Fibroblast of peridontal ligament (primary cell): ENCODE measurements around the gene ELL.
"Not testable (repeated sequence)": the region's sequence is repeated elsewhere in the genome, so short reads cannot be mapped to it uniquely, and the experiment has no call there.

Source experiments
- DNase-seq: peaks from one replicate; pipeline ENCODE4 v3.0.0-alpha.2; 2010; ENCODE audit errors: extremely low read depth

Gene ELL

DNA sequence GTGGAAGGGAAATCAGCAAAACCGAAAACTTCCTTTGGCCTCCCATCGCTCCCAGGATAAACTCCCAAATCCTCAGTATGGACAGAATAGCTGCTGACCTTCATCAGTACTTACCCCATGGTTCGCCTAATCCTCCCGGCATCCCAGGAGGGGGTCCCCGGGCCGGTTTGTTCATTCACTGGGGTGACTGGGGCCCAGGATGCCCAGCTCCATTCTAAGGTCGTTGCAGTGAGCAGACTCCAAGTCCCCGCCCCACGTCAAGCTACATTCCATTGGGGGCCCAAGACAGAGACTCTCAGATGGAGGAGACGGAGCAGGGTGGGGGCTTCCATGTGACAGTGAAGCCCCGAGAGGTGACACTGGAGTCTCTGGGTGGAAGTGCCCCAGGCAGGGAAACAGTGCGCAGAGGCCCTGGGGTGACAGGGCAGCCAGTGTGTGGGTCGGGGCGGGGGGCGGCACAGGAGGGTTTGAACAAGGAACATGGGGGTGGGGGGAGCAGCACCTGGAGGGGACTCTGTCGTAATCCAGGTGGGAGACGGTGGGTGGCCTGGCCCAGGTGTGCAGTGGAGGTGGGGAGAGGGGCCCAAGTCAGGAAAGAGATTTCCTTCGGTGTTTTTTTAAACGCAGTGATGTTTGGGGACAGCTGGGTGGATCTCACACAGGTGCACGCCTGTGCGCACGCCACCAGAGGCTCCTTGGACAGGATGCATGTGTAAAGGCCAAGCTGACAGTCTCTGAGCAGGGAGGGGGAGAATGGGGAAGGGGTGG, 97.6 kb downstream of the ELL start:
- no peak for DNase-seq

DNA sequence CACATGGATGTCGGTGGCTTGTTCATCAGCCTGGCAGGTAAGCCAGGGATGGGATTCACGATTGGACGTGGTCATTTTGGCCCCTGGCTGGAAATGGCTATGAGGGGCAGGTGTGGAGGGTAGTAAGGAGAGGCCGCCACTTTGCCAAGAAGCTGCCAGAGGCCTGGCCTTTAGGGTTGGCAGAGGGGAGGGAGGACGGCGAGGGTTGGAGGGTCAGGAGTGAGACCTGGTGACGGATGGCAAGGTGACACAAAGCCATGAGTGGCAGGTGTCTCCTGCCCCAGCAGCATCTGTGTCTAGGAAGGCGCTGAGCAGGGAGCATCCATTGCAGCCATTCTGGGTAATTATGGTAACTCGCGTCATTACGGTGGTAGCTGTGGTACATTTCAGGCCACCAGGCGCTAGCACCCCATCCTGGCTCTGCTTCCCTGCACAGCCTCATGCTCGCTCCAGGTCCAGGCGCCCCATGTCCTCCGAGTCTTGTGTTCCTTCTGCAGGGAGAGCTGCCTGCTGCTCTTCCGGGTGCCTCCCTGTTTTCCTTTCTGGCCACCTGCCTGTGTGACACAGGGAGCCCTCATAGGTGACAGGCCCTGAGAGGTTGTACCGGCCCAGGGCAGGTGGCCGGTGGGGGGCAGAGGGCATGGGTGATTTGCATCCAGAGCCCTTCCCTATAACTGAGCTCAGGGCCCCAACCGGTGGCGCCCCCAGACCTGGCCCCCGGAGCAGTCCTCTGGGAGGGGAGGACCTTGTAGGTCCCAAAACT, 98.4 kb downstream of the ELL start:
- DNase-seq = no peak

DNA sequence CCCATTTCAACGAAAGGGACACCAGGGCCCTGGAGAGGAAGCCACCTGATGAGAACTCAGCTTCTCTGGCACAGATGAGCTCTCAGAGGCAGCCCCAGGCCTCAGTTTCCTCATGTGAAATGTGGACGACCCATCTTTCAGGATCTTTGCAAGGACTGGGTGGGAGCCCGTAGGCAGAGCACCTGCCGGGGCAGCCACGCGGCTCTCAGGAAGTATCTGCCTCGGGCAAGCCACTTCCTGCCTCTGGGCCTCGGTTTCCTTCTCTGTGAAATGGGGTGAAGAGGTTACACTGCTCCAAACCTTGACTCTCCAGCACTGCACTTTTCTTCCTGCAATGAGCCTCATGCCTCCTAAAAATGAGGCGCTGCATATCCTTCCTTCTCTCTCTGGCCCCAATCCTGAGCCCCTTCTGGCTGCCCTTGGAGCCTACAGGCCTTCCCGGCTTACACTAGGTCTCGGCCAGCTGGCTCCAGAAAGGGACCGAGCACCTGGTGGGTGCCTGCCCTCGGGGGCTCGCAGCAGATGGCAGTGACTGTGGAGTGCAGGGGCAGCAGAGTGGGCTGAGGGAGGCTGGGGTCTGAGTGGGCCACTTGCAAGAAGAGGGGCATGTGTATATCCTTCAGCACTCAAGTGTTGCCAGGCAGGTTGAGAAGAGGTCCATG, 99.2 kb downstream of the ELL start:
- DNase-seq = no peak

DNA sequence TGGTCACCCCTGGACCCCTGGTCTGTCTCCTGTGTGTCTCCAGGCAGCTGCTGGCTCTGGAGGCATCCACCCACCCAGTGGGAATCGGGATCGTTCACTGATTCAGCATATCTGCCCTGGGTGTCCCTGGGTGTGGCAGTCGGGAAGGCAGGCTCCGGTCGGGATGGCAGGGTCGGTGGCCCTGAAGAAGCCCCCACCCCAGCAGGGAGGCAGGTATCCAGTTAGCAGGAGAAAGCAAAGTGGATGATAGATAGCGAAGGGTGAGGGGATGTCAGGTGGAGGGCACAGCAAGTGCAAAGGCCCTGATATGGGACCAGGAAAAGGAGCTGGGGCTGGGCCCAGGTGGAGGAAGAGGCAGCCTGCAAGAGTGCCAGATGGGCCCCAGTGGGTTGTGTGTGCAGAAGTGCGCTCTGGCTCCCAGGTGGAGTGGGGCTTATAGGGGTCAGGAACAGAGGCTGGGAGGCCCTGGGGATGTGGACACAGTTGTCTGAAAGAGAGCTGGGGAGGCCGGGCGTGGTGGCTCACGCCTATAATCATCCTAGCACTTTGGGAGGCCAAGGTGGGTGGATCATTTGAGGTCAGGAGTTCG, 100.4 kb downstream of the ELL start:
- no peak for DNase-seq

DNA sequence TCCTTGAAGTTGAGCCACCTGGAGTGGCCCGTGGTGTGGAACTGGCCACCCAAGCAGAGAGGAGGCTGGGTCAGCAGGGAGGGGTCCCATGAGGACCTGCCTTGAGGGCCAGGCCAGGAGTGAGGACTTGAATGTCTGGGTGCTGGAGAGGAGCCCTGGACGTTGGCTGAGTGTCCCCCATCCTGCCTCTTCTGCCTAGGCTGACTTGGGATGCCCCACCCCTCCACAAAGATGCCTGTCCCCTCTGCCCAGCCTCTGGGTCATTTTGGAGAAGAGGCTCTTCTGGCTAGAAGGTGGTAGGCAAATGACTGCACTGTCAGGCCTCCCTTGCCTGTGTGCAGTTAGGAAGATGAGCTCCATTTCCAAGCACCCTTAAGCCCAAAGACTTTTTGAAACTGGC, 100.9 kb downstream of the ELL start:
- DNase-seq = no peak

DNA sequence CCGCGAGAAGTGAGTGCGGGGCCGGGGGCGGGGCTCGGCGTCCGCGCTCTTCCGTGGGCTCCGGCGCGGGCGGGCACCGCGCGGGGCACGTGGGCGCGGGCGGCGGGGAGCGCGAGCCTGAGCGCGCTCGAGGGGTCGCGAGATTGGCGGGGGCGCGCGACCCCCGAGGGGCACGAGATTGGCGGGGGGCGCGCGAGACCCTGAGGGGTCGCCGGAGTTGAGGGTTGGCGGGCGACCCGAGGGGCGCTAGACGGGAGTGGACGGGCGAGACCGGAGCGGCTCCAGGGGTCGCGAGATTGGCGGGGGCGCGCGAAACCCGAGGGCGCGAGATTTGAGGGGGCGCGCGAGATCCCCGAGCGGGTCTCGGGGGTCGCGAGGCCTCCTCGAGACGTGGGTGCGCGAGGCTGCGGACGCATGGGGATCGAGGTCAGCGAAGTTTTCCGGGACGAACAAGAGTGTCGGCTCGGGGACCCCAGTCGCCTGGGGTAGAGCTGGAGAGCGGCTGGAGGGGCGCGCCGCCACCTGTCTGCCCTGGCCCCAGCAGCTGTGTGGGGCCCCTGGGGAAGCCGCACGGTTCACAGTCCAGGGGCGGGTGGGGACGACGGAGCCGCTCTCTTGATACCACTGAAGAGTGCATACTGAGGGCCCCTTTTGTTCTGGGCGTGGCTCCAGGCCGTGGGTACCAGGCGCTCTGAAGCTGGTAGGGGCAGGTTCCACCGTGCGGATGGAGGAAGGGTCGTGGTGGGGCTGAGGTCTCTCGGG, 102.0 kb downstream of the ELL start:
- DNase-seq = no peak

DNA sequence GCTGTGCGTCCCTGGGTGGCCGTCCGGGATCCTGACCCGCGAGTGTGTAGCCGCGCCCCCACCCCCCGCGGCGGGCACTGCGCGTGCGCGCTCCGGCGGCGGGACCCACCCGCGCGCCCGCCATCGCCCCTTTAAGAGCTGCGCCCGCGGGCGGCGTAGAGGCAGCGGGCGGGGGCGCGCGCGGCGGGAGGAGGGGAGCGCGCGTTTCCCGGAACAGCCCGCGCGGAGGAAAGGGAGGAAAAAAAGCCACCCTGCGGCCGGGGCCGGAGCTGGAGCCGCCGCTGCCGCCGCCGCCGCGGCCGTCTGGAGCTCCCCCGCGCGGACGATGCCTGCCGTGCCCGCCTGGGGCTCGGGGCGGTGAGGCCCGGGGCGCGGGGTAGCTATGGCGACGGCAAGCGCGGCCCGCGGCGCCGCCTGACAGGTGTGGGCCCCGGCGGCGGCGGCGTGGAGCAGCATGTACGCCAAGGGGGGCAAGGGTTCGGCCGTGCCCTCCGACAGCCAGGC, 102.6 kb downstream of the ELL start, which contains the start of gene SSBP4:
Gene SSBP4, plus strand, starts transcription at position 204 of the 504 bp plus-strand sequence. Its CDS starts 251 bp downstream, at position 455.
- peak; percentile 63 for DNase-seq

DNA sequence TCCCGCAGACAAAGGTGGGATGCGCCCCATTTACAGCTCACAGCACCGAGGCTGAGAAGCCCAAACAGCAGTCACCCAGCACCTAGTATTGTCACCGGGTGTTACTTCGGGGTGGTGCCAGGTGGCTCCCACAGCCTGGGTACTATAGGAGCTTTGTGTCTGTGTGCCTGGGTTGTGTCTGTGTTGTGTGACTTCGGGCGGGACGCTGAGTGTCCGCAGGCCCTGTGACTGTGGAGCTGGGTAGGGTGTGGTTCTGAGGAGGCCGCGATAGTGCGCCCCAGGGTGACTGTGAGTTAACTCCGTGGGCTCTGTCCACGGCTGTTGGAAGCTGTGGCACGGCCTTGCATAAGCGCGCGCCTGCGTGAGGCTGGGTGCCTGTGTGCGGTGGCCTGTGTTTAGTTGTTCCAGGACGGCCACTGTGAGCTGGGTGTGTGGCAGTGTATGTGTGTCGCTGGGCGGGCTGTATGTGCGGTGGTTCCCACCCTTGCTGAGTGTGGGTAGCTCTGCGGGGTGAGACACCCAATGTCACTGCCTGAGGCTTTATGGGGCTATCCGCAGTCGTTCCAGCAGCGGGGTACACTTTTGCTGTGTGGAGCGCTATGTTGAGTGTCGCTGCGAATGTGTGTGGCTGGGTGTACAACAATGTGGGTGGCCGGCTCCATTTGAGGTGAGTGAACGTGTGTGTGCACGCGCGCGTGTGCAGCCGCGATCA, 103.2 kb downstream of the ELL start:
- DNase-seq = no peak

DNA sequence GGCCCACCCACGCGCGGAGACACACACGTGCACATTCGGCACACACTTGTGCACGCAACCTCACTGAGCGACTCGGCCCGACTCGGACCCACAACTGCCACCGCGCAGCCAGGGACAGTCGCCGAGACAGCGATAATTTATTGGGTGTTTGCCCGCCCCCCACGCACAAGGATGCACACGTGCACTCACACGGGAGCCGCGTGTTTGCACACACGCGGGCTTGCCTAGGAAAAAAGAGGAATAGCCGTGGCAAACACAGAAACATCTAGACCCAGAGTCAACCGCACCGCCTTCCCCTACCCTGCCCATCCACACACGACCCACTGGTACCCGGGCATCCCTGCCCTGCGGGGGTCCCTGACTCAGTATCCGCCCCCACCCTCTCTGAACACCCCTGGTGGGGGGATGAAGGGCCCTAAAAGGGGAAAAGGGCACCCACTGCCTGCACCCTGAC, 103.8 kb downstream of the ELL start:
- DNase-seq = no peak

DNA sequence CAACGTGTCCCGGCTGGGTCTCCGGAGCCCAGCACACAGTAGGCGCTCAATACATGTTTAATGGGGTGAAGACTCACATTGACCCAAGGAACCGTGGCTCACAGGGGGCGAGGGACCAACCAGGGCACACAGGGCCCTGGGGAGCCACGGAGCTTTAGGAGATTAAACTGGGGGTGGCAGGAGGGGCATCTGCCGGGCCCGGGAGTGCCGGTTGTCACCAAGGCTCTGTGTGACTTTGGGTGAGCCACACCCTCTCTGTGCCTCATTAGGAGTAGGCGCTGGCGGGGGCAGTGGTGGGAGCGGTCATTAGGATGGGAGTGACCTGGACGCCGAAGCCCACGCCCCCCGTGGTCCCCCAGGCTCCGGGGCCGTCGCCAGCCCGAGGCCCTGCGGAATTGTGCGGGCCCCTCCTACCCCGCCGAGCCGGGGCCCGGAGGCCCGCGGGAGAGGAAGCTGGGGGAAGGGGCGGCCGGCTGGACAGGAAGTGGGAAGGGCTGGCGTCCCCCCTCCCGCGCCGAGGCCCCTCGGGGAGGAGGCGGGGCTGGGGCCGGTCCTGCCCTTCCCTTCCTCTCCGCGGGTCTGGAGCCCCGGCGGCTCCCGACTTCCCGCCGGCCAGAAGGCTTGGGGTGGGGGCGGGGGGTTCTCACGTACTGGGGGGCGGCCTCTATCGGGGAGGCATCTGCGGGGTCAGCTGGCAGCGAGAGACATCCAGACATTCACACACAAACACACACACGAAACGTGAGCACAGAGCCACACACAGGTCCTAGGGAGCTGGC, 104.4 kb downstream of the ELL start:
- peak; percentile 52 for DNase-seq

DNA sequence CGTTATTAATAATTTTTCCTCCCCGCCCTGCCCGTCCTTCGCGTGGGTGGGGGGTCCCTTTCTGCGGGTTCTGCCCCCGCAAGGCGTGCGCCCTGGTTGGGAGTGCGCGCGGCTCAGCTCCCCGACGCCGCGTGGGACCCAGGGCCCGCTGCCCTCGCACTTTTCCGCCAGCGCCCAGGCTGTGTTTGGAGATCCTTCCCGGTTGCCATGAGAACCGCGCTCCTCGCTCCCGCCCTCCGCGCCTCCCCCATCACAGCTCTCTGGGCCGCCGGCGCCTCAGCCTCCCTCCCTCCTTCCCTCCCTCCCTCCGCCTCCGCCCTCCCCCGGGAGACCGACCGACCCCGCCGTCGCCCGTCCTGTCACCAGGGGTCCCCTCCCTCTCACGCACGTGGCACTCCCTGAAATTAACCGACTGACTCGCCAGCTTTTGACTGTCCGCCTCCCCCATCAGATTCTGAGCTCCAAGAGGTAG, 105.1 kb downstream of the ELL start:
- DNase-seq = peak; percentile 83

DNA sequence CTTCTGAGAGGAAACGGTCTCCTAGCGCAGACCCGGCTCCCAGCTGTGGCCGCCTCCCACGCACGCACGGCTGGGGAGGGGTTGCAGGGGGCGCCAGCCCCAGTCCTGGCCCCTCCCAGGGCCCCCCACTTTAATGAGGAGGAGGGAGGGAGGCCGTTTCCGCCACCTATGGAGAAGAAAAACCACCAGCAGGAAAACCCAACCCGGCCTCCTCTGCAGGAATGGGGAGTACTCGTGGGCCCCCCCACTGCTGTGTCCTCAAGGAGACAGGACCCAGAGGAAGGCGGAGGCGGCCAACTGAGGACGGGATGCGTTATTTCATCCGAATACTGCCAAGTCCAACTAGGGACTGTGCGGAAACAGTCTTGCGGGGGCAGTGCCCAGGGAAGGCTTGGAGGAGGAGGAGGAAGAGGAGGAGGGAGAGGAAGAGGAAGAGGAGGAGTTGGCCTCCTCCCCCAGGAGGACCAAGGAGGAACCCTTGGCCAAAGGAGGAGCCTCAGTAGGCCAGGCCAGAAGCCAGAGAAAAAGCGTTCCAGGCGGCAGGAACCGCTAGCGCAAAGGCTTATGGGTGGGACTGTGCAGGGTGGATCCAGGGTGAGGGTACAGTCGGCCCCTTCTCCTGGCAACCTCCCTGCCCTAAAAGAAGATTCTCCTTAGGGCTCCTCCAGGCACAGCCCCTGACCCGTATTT, 106.5 kb downstream of the ELL start:
- peak; percentile 78 for DNase-seq

DNA sequence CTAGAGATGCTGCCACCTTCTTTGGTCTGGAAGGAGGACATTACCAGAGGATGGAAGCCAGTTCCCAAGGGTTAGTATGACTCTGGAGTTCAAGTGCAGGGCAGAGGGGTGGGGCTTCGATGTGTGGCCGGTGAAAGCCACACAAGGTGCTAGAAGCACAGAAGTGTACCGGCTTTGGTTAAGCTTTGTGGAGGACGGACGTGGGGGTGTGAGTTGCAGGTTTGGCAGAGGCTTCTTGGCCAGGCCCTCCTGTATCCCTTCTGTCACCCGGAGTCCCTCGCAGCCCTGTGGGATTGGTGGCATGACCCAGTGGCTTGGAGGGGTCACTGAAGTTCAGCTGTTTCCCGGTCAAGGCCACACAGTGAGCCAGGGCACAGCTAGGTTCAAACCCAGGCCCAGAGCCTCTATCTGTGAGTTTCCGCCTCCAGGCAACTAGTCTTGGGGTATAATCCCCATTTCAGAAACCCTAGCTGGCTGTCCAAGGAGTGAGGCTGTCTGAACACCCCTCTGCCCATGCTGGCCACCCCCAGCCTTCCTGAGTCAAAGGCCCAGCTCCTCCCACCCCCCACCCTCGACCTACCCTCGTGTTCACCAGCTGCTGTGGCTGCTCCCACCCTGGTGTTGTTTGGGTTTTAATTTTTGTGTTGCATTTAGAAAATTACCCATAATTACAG, 107.2 kb downstream of the ELL start:
- DNase-seq = no peak

DNA sequence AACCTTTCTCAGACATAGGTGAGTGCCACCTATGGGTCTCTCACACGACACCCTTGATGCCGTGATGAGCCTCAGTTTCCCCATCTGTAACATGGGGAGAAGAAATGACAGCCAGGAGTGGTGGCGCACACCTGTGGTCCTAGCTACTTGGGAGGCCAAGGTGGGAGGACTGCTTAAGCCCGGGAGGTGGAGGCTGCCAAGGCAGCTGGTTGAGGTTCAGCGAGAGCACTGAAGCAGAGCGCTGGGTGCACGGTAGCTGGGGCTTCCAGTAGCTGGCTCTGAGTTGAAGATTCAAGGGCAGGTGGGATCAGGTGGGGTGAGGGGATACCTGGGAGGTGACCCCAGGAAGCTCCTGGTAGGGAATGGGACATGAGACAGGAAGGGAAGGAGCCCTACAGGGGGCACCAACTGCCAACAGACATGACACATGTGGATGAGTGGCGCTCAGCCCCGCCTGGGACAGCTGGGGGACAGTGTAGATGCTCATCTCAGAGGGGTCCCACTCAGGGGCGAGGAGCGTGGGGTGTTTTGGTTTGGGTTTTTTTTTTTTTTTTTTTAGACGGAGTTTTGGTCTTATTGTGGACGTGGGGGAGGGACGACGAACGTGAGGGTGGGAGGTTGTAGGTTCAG, 109.1 kb downstream of the ELL start:
- DNase-seq = no peak

DNA sequence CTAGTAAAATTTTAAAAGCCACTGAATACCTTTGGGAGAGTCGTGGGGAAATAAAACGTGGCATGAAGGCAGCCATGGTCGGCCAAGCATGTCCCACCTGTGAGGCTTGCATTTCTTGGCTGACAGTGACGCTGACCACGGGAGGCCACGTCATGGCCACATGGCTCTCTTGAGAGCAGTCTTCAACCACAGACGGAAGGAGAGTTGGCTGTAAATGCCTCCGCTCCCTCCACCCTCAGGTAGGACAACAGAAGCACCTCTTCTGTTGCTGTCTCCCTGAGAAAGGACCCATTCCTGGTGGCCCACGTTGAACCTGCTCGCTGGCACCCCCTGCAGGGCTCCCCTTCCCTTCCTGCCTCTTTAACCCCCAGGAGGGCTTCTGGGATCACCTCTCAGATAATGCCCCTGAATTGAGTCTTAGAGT, 113.8 kb downstream of the ELL start:
- no peak for DNase-seq

DNA sequence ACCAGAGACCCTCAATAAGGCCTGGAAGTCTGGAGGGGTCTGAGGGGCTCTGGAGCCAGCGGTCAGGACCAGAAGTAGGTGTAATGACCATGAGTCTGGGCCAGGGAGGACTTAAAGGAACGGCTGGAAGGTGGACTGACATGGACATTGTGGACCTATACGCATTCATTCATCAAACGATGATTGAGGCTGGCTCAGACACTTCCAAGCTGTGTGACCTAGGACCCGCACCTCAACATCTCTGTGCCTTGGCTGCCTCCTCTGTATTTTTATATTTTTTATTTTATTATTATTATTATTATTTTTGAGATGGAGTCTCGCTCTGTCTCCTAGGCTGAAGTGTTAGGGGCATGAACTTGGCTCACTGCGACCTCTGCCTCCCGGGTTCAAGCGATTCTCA, 115.1 kb downstream of the ELL start:
- DNase-seq = no peak

DNA sequence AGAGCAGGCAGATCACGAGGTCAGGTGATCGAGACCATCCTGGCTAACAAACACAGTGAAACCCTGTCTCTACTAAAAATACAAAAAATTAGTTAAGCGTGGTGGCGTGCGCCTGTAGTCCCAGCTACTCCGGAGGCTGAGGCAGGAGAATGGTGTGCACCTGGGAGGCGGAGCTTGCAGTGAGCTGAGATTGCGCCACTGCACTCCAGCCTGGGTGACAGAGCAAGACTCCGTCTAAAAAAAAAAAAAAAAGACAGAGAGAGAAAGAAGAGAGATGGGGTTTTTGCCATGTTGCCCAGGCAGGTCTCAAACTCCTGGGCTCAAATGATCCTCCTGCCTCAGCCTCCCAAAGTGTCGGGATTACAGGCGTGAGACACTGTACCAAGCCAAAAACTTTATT, 116.1 kb downstream of the ELL start:
- not testable (repeated sequence) for DNase-seq
